Spleen (tissue), 11 donors: ENCODE data around the gene ITIH1. TPM values are rescaled to one million over a fixed set of nuclear protein-coding genes. Genes with fewer than 3 reads are reported as not detected.

Experiments used
- DNase-seq: peaks from one replicate; pipeline ENCODE4 v3.0.0-alpha.2; 2020
- H3K27ac ChIP-seq, 8 donors: fragments of 200-600 bp; sonication (generic) in 7 of 8; 1 replicate in 4 of 8; 2 replicates in 4 of 8; pipeline versions ENCODE4 v1.5.0 to v1.8.0; 2016 to 2021; ENCODE audit warnings: inconsistent platforms in 4 of 8, mild to moderate bottlenecking in 4 of 8, moderate library complexity in 1 of 8
- H3K27me3 ChIP-seq, 7 donors: fragments of 200-600 bp; sonication (generic) in 6 of 7; replicated peaks in 1 of 7; 1 replicate in 4 of 7; 2 replicates in 3 of 7; pipeline versions ENCODE4 v1.5.0 to v1.8.0; 2016 to 2021; ENCODE audit warnings: inconsistent platforms in 3 of 7, mild to moderate bottlenecking in 1 of 7
- H3K36me3 ChIP-seq, 6 donors: fragments of 200-600 bp; sonication (generic) in 5 of 6; 1 replicate in 4 of 6; 2 replicates in 2 of 6; pipeline versions ENCODE4 v1.5.0 to v1.8.0; 2016 to 2021; ENCODE audit warnings: inconsistent platforms in 2 of 6
- H3K4me1 ChIP-seq, 6 donors: fragments of 200-600 bp; sonication (generic) in 5 of 6; 1 replicate in 3 of 6; 2 replicates in 3 of 6; pipeline versions ENCODE4 v1.5.0 to v1.8.0; 2016 to 2021; ENCODE audit warnings: inconsistent platforms in 3 of 6
- H3K4me3 ChIP-seq, 8 donors: fragments of 200-600 bp; sonication (generic) in 7 of 8; 1 replicate in 4 of 8; 2 replicates in 4 of 8; pipeline versions ENCODE4 v1.5.0 to v1.8.0; 2016 to 2021; ENCODE audit warnings: inconsistent platforms in 4 of 8, mild to moderate bottlenecking in 4 of 8, moderate library complexity in 2 of 8
- H3K9me3 ChIP-seq, 8 donors: fragments of 200-600 bp; sonication (generic) in 7 of 8; 1 replicate in 4 of 8; 2 replicates in 4 of 8; pipeline versions ENCODE4 v1.5.0 to v1.8.0; 2016 to 2021; ENCODE audit warnings: inconsistent platforms in 4 of 8
- CTCF ChIP-seq, 11 experiments: fragments of 200-600 bp in 7 of 11; fragments of 450-650 bp in 4 of 11; sonication (generic) in 4 of 11; IDR thresholded peaks in 8 of 11; conservative IDR thresholded peaks in 3 of 11; 1 replicate in 7 of 11; 2 replicates in 4 of 11; pipeline versions ENCODE4 v1.4.0 to v1.8.0; 2016 to 2021; ENCODE audit warnings: antibody characterized with exemption in 11 of 11, inconsistent platforms in 4 of 11, mild to moderate bottlenecking in 1 of 11
- POLR2A ChIP-seq, 3 donors: fragments of 450-650 bp; IDR thresholded peaks; one replicate each; pipeline ENCODE4 v1.5.1; 2017; ENCODE audit warnings: antibody characterized with exemption in 3 of 3, mild to moderate bottlenecking in 1 of 3
- POLR2AphosphoS5 ChIP-seq, 3 donors: sonication (generic); formaldehyde crosslinking; IDR thresholded peaks; one replicate each; pipeline ENCODE4 v1.5.1; 2017; ENCODE audit warnings: antibody characterized with exemption in 3 of 3
- WGBS, 5 donors: extraction: QIAGEN DNeasy Blood & Tissue Kit in 3 of 5; methylation state at CpG; one replicate each; pipeline versions ENCODE4 v1.1.5 to v1.1.7; 2013 to 2018; 5-methylcytosine and 5-hydroxymethylcytosine counted together
- intact Hi-C: fragments of 100-400 bp; cut with DNase I; formaldehyde crosslinking; loops from one replicate; pipeline ENCODE4 v1.15.0; 2023; ENCODE audit warnings: low total_unique reads
- polyA plus RNA-seq, 3 donors: library from polyadenylated mRNA; stranded (reverse); fragments of 200-250 nt; gene quantifications; one replicate each; pipeline ENCODE4 v1.2.1, GENCODE V29; 2013
- total RNA-seq, 7 donors: library from RNA; depleted of rRNA in 3 of 7; stranded (reverse); fragments of >200 nt in 3 of 7; fragmentation: NEBNext Ultra II Directional in 4 of 7; extraction: Animal tissue kit (Norgen Biotek cat#: 25700) in 4 of 7; gene quantifications; one replicate each; pipeline versions ENCODE4 v1.1.0 to v1.2.1, GENCODE V29; 2016 to 2021
- donor health status: healthy with polysubstance abuse.
- donor health status: DM: no; HTN: no; CAD: no; lungs with moderate emphysema.
- donor health status: DM: no; HTN: no; CAD: no.
- donor health status: Bipolar disorder and iron deficiency.
- donor health status: healthy.
- donor health status: DM: no; HTN: no; CAD: no.
- donor health status: DM: yes; HTN: yes; CAD: no.

The ITIH1 gene
- total and polyA plus RNA-seq, 10 donors = 0.65 to 11.4 (median 2.6) TPM

GRCh38 chr3:52822363-52822762 is 45.0 kb downstream of the ITIH1 start:
- H3K9me3 ChIP-seq = no peaks in the 10 kb centered on the region
- no peak for TF ChIP-seq CTCF (IDR thresholded peaks at IDR 0.05 in 8 of 11, conservative IDR thresholded peaks at IDR 0.05 in 3 of 11)
- no peak for TF ChIP-seq POLR2A (IDR thresholded peaks at IDR 0.05)
- TF ChIP-seq POLR2AphosphoS5 (IDR thresholded peaks at IDR 0.05) = no peak
- 92 to 98% (median 95%) methylated on average over 5 of the region's 5 CpGs for WGBS, 5 donors
- peaks cover 0 to 81% (median 15%) of the 10 kb centered on the region in 6 donors for H3K36me3 ChIP-seq
- no peak overlapping the region for H3K4me3 ChIP-seq
- intact Hi-C loops = no loop called here
- H3K4me1 ChIP-seq = no peaks in the 10 kb centered on the region
- no peak overlapping the region for H3K27ac ChIP-seq
- H3K27me3 ChIP-seq = no peaks in the 10 kb centered on the region
- no peak for DNase-seq

GRCh38 chr3:52824037-52824436 is 46.6 kb downstream of the ITIH1 start:
- H3K27me3 ChIP-seq = no peaks in the 10 kb centered on the region
- no peaks in the 10 kb centered on the region for H3K9me3 ChIP-seq
- intact Hi-C loops = no loop called here
- no peaks in the 10 kb centered on the region for H3K4me1 ChIP-seq
- peaks cover 0 to 81% (median 15%) of the 10 kb centered on the region in 6 donors for H3K36me3 ChIP-seq
- TF ChIP-seq POLR2AphosphoS5 (IDR thresholded peaks at IDR 0.05) (no peak), CTCF (IDR thresholded peaks at IDR 0.05 in 8 of 11, conservative IDR thresholded peaks at IDR 0.05 in 3 of 11) (no peak)
- no peak overlapping the region for H3K4me3 ChIP-seq
- H3K27ac ChIP-seq = no peak overlapping the region
- 87 to 100% (median 95%) methylated on average over 4 to 10 of the region's 10 CpGs for WGBS, 5 donors
- no peak for DNase-seq

- no peaks in the 10 kb centered on the region for H3K27me3 ChIP-seq
- H3K9me3 ChIP-seq = no peaks in the 10 kb centered on the region
- TF ChIP-seq POLR2A (IDR thresholded peaks at IDR 0.05) = no peak
- no peak for TF ChIP-seq CTCF (IDR thresholded peaks at IDR 0.05 in 8 of 11, conservative IDR thresholded peaks at IDR 0.05 in 3 of 11)
- TF ChIP-seq POLR2AphosphoS5 (IDR thresholded peaks at IDR 0.05) = no peak
- no peaks in the 10 kb centered on the region for H3K4me1 ChIP-seq
- WGBS, 5 donors = 75 to 84% (median 77%) methylated on average over 9 of the region's 9 CpGs
- no peak for DNase-seq
- H3K4me3 ChIP-seq = no peak overlapping the region
- H3K36me3 ChIP-seq = peaks cover 0 to 66% (median 13%) of the 10 kb centered on the region in 6 donors
- intact Hi-C loops = no loop called here
- no peak overlapping the region for H3K27ac ChIP-seq
Measured at GRCh38 chr3:52827441-52827840, 50.0 kb downstream of the ITIH1 start.

GRCh38 chr3:52827866-52828376 is 50.5 kb downstream of the ITIH1 start:
- 77 to 80% (median 77%) methylated on average over 8 to 10 of the region's 10 CpGs for WGBS, 5 donors
- intact Hi-C loops = no loop called here
- Histone ChIP-seq H3K27ac (no peak overlapping the region), H3K4me1 (no peaks in the 10 kb centered on the region), H3K36me3 (peaks cover 0 to 66% (median 13%) of the 10 kb centered on the region in 6 donors), H3K27me3 (no peaks in the 10 kb centered on the region), H3K4me3 (no peak overlapping the region), H3K9me3 (no peaks in the 10 kb centered on the region)
- TF ChIP-seq POLR2A (IDR thresholded peaks at IDR 0.05) = no peak
- no peak for DNase-seq

- DNase-seq = no peak
Measured at GRCh38 chr3:52829482-52829881, 52.1 kb downstream of the ITIH1 start.

More at GRCh38 chr3:52829482-52829881, 52.1 kb downstream of the ITIH1 start:
- no peaks in the 10 kb centered on the region for H3K27me3 ChIP-seq
- no peak overlapping the region for H3K4me3 ChIP-seq
- no peak overlapping the region for H3K27ac ChIP-seq
- no peaks in the 10 kb centered on the region for H3K9me3 ChIP-seq
- WGBS, 5 donors = 71 to 98% (median 91%) methylated on average over 1 to 3 of the region's 3 CpGs
- H3K4me1 ChIP-seq = no peaks in the 10 kb centered on the region
- TF ChIP-seq POLR2A (IDR thresholded peaks at IDR 0.05) (no peak), POLR2AphosphoS5 (IDR thresholded peaks at IDR 0.05) (no peak), CTCF (IDR thresholded peaks at IDR 0.05 in 8 of 11, conservative IDR thresholded peaks at IDR 0.05 in 3 of 11) (no peak)
- intact Hi-C loops = no loop called here
- peaks cover 0 to 65% (median 3%) of the 10 kb centered on the region in 6 donors for H3K36me3 ChIP-seq
